ENCODE measurements around the gene CDCA5.
A peak's percentile ranks its signal among the peaks of the same experiment; 100 is the strongest.

Gene CDCA5

DNA sequence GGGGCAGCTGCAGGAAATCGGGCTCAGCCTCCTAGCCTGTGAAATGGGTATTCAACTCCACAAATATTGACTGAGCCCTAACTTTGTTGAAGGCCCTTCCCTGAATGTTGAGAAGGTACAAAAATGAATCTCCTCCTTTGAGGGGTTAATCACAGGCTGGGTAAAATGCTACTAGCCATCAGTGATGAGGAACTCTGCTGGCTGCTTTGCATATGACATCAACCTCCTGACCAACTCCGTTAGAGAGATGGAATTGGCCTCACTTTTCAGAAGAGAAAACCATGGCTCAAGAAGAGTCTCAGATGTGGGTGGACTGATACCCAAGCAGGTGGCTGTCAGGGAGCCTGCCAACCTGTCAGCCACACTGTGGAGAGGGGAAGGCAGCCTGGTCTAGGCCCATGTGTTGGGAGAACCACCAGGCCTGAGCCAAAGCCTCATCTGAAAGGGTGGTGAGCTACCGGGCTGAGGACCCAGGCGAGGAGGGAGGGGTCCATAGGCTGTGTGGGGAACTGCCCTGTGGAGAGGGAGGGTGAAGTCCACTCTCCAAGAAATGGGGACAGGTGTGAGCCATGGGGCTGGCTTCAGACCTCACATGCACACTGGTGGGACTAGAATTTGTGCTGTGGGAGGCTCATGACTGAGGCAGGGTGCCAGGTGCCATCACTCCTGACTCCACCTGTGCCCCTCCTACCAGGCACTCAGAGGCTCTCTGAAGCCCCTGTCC lies 11.8 kb downstream of the CDCA5 start:
- peak; percentile 63 for DNase-seq (ENCODE audit: low spot score)
- TF ChIP-seq, protein P1, sequence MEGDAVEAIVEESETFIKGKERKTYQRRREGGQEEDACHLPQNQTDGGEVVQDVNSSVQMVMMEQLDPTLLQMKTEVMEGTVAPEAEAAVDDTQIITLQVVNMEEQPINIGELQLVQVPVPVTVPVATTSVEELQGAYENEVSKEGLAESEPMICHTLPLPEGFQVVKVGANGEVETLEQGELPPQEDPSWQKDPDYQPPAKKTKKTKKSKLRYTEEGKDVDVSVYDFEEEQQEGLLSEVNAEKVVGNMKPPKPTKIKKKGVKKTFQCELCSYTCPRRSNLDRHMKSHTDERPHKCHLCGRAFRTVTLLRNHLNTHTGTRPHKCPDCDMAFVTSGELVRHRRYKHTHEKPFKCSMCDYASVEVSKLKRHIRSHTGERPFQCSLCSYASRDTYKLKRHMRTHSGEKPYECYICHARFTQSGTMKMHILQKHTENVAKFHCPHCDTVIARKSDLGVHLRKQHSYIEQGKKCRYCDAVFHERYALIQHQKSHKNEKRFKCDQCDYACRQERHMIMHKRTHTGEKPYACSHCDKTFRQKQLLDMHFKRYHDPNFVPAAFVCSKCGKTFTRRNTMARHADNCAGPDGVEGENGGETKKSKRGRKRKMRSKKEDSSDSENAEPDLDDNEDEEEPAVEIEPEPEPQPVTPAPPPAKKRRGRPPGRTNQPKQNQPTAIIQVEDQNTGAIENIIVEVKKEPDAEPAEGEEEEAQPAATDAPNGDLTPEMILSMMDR (IDR thresholded peaks at IDR 0.05; ENCODE audit: extremely low read depth, missing control alignments): no peak

DNA sequence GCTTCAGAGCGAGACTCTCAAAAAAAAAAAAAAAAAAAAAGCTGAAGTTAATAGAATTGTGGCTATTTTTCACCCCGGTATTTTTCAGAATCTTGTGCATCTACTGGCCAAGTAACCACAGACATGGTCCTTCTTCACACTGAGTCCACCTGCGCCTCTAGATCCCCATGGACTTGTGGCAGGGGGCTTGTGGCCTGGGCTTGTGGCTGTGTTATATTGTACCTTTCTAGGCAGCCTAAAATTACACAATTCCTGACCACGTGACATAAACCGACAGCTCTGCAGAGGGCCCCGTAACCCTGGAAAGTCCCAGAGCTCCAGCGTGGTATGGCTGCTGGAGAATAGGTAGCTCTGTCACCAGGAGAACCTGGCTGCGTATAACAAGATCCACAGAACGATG lies 14.6 kb downstream of the CDCA5 start:
- DNase-seq (ENCODE audit: low spot score): no peak
- TF ChIP-seq, protein P1 (IDR thresholded peaks at IDR 0.05; ENCODE audit: extremely low read depth, missing control alignments): no peak

DNA sequence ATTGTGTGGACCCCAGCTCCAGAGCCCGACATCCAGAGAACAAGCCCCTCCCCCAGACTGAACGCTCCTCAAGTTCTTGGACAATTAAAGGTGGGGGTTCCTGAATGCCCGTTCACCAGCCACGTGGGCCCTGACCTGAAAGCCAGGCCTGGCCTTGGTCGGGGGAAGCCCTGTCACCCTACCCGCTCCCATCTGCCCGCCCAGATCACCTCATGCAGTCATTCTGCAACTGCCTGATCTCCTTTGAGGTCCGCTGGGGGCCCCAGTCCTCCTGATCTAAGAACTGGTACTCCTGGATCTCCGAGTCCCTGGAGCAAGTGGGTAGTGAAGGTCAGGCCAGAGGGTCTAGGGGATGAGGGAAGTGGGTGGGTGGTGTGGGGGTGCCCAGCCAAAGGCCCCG lies 16.4 kb downstream of the CDCA5 start:
- peak; percentile 54 for DNase-seq (ENCODE audit: low spot score)
- TF ChIP-seq, protein P1 (IDR thresholded peaks at IDR 0.05; ENCODE audit: extremely low read depth, missing control alignments): no peak

DNA sequence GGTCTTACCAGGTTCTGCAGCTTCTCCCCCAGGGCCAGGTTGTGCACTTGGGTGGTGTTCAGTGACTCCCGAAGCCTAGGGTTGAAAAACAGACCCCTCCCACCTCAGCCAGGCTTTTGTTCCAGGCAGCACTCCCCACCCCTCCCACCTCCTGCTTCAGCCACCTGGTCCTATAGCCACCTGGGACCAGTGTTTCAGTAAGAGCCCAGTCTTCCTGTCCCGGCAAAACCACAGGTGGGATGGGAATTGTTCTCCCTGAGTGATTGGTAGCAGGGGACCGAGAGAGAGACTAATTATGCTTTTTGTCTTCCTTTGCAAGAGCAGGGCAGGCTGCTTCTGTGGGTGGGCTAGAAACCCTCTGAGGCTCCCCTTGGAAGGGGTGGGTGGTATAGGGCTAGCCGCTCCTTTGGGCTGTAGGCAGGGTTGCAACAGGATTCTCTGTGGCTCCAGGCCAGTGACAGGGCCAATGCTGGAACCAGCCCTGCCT lies 17.0 kb downstream of the CDCA5 start:
- TF ChIP-seq, protein P1 (IDR thresholded peaks at IDR 0.05; ENCODE audit: extremely low read depth, missing control alignments): no peak
- DNase-seq (ENCODE audit: low spot score): no peak

DNA sequence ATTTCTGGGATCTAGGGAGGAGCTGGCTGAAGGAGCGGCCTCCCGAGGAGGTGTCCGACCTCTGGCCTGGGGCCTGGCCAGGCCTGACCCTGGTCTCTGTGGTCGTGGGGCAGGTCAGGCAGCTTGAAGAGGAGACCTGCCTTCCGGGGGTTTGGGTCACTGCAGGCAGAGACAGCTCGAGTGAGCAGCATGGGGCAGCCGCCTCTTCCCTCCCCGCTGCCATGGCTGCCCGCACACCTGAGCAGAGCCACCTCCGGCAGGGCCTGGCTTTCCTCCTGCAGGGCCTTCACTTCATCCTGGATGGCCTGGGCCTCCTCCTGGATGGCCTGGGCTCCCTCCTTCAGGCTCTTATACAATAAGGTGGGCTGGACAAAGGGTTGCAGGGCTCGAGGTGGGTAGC lies 17.5 kb downstream of the CDCA5 start:
- DNase-seq (ENCODE audit: low spot score): no peak

DNA sequence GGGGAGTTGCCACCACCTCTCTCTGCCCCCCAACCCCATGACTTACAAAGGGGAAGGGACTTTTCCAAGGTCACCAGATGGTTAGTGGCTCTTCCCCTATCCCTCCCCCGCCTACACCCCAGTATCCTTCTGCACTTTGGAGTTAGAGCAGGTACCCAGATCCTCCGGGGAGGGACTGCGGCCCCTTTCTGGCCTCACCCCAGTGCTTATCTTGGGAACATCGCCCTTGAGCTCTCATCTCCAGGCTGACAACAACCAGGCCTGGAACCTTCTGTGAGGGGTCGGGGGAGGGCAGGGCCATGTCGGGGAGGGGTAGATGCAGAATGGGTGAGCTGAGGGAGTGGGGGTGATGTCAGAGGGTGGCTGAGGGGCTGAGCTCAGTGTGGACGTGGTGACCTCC lies 18.0 kb downstream of the CDCA5 start:
- no peak for DNase-seq (ENCODE audit: low spot score)
- TF ChIP-seq, protein P1 (IDR thresholded peaks at IDR 0.05; ENCODE audit: extremely low read depth, missing control alignments): no peak

More for the DNA sequence above, 17.5 kb downstream of the CDCA5 start:
- TF ChIP-seq, protein P1 (IDR thresholded peaks at IDR 0.05; ENCODE audit: extremely low read depth, missing control alignments): no peak

DNA sequence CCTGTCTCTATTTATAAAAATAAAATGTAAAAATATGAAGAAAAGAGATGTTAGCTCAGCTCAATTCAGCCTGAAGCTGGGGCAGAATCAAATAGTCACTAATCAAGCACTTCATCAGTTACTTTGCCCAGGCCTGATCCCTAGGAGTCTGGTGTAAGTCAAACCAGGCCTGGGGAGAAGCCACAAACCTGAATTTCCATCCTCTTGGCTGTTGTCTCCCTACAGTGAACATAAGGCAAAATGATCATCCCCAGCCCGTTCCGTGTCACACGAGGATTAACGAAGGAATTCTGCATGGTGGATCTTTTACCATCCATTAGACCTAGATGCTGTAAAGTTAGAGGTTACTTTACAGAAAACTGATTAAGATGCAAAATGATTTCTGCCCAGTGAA lies 19.0 kb downstream of the CDCA5 start:
- TF ChIP-seq, protein P1 (IDR thresholded peaks at IDR 0.05; ENCODE audit: extremely low read depth, missing control alignments): no peak
- DNase-seq (ENCODE audit: low spot score): no peak
